CD4-positive, alpha-beta T cell treated with Interleukin-4 for 1 hour (primary cell): Measurements from ENCODE around the gene GRAMD1A.
"Not testable (repeated sequence)": the region's sequence is repeated elsewhere in the genome, so short reads cannot be mapped to it uniquely, and the experiment has no call there.

Experiments used
- DNase-seq, 2 donors: peaks; one replicate each; pipeline ENCODE4 v3.0.0-alpha.2; 2020 to 2022

The GRAMD1A gene

DNA sequence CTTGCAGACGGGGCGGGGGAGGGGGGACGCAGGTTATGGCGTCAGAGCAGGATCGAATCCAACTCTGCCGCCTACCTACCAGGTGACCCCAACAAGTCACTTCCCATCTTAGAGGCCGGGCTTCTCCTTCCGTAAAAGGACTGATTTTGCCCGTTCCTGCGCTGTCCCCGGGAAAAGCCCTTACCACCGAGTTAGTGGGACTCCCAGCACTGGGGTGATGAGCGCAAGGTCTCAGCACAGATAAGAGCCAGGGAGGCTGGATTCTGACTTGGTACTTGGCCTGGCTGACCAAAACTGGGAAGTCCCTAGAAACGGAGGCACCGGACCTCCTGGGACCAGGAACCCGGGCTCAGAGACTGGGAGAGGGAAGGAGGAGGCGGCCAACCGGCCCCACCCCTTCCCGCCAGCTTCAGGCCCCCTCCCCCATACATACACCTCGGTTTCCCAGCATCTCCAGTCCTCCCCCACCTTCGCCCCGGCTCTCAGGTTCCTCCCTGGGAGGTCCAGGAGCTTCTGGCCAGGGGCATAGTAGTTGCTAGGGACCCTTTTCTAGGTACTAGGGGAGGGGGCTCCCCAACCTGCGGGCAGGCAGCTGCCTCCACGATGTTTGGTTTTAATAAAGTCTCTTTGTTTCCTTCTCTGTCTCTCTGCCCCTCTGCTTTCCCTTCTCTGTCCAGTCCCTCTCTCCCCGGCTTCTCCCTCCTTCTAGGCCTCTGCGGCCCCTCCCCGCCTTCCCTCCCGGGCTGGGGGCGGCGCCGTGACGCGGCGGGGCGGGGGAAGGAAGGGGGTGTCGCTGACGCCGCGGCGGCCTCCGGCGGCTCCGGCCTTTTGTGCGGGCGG, at the start of gene GRAMD1A:
Gene GRAMD1A (plus strand): TSS at position 826 of the 840 bp plus-strand sequence. CDS start 156 bp downstream, outside the sequence.
- DNase-seq = peak; percentile 73 to 76

DNA sequence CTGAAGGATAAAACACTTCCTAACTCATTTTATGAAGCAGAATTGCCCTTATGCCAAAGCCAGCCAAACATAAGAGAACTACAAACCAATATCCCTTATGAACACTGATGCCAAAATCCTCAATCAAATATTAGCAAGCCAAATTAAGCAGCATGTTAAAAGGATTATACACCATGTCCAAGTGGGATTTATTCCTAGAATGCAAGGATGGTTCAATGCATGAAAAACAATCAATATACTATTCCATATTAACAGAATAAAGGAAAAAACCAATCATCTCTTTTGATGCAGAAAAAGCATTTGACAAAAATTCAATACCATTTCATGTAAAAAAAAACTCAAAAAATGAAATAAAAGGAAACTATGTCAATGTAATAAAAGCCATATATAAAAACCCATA, 47.0 kb upstream of the GRAMD1A start:
- no peak for DNase-seq

DNA sequence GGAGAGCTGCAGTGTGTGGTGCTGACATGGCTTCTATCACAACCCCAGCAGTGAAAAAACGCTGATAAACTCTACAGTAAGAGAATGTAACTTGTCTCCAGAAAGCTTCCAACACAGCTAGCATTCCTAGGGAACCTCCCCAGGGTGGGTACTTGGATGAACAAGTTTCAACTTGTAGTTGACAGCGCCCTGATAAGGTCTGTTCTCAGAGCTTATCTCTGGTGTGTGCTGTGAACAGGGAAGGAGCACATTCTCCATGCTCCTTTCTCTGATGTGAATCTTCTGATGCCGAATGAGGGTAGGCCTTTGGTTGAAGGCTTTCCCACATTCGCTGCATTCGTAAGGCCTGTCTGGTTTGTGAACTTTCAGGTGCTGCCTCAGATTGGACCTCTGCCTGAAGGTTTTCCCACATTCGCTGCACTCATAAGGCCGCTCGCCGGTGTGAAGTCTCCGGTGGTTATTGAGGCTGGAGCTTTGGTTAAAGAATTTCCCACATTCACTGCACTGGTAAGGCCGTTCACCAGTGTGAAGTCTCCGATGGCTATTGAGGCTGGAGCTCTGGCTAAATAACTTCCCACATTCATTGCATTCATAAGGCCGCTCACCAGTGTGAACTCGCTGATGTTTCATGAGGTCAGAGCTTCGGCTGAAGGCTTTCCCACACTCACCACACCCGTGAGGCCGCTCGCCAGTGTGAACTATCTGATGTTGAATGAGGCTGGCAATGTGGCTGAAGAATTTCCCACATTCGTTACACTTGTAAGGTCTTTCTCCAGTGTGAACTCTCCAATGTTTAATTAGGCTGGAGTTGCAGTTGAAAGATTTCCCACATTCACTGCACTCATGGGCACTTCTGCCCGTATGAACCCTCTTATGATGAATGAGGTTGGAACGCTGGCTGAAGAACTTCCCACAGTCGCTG, 42.0 kb upstream of the GRAMD1A start:
- DNase-seq = no peak

- DNase-seq = no peak
Measured at GRCh38 chr19:34959021-34959420, 41.1 kb upstream of the GRAMD1A start.

- no peak for DNase-seq
Measured at GRCh38 chr19:34960103-34960805, 39.9 kb upstream of the GRAMD1A start.

DNA sequence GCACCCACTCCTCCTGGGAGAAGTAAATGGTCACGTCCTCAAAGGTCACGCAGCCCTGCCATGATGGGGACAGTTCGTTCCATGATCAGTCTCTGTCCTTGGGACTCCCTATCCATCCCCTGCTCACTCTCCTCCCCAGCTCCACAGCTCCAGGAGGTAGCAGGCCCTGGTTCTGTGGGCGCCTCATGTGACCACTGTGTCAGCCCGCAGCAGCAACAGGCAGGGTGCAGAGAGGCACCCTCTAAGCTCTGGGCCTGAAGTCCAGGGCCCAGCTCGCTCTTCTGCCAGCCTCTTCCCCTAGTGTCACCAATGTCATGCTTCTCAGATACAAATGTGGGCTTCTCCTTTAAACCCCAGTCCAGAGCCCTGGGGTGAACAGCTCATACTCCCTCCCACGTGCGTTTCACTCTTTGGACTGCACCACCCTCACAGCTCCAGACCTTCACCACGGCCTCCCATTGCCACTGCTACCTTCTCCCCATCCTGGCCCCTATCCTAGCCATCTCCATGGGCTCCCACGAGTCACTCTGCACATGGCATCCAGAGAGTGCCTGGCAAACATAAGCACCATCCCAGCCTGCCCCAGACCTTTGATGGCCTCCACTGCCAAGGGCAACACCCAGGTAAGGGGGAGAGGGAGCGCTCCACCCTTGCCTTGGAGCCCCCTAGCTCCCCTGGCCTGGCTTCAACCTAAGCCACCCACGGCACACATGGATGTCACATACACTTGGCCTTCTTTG, 39.0 kb upstream of the GRAMD1A start:
- DNase-seq = no peak

- peak; percentile 38 to 64 for DNase-seq
Measured at GRCh38 chr19:34961775-34962686, 38.1 kb upstream of the GRAMD1A start.

DNA sequence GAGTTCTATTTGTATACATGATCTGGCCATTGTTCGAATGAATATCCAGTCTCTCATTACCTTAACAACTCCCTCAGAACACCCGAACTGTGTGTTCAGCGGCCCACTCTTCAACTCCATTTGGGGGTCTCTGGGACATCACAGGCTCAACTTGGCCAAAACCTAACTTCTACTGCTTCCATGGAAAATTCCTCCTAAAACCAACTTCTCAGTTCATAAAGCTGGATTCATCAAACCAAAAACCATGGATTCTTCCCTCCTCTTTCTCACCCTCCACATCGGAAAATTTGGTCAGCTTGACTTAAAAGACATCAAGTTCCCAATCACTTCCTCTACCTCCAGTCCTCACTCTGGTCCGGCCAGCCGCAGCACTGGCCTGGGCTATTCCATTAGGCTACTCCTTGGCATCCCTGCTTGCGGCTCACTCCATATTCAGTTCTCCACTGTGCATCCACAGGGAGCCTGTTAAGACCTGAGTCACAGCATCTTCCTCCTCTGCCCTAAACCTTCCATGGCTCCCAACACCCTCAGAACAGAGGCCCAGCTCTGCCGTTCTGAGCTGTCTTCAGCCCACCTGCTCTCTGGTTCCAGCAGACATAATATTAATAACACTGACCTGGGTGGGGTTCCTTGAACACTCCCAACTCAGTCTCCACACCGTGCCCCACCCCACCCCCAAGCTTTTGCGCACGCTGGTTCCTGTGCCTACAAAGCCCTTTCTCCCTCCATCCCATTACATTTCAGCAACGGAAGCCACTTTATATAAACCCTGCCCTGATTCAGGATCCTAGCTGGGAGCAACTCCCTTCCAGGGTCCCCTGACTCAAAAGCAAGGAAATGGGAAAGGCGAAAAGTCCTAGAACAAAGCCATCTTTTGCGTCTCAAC, 37.2 kb upstream of the GRAMD1A start:
- DNase-seq = no peak

- peak; percentile 17 to 39 for DNase-seq
Measured at GRCh38 chr19:34963573-34964406, 36.3 kb upstream of the GRAMD1A start, which contains the start of gene ZNF792. Gene ZNF792, minus strand, starts transcription at chr19:34964229. Its CDS starts 567 bp downstream, at chr19:34963662.

- no peak for DNase-seq
Measured at GRCh38 chr19:34964598-34964997, 35.5 kb upstream of the GRAMD1A start.

DNA sequence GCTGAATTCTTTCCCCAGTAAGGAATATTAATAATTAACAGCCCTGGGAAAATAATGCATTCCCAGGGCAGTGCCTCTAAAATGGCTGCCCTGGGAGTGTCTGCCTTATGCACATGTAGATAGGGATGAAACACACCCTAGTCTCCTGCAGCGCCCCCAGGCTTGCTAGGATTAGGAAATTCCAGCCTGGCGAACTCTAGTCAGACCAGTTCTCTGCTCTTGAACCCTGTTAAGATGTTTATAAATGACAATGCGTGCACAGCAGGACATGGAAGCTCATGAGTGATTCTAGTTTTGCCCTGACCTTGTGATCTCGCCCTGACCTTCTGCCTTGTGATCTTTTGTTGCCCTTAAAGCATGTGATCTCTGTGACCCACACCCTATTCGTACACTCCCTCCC, 34.6 kb upstream of the GRAMD1A start:
- not testable (repeated sequence) for DNase-seq

- DNase-seq = no peak
Measured at GRCh38 chr19:34967551-34967950, 32.6 kb upstream of the GRAMD1A start.

- DNase-seq = no peak
Measured at GRCh38 chr19:34969721-34970120, 30.4 kb upstream of the GRAMD1A start.

DNA sequence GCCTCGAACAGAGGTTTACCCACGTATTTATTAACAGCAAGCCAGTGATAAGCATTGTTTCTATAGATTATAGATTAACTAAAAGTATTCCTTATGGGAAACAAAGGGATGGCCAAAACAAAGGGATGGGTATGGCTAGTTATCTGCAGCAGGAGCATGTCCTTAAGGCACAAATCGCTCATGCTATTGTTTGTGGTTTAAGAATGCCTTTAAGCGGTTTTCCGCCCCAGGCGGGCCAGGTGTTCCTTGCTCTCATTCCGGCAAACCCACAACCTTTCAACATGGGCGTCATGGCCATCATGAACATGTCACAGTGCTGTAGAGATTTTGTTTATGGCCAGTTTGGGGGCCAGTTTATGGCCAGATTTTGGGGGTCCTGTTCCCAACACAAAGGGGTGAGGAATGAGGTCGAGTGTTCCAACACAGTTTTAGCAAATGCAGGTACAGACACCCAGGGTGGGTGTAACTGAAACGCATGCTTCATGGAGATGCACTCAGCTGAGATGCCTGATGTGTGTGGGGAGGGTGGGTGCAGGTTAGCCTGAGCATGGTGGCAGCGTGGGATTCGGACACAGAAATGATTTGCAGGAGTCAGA, 29.8 kb upstream of the GRAMD1A start:
- DNase-seq = not testable (repeated sequence)

GRCh38 chr19:34972163-34972705, 27.9 kb upstream of the GRAMD1A start:
- no peak for DNase-seq

DNA sequence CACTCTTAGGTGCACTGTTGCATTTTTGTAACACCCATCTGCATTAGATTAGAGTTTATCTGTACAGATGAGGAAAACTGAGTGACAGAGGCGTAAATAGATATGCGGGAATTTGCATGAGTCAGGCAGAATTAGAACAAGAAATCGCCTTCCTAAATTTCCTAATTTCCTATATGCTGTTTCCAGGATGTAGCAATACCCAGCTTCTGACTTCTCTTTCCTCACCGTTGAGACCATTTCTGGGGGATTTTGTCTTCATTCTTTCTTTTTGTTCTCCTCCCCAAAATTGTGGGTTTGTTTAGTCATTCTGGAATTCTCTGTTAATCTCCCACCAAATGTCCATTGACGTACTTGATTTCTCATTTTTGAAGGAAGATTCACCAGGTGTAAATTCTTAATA, 25.5 kb upstream of the GRAMD1A start:
- no peak for DNase-seq

GRCh38 chr19:34975056-34975455, 25.1 kb upstream of the GRAMD1A start:
- no peak for DNase-seq

GRCh38 chr19:34976611-34977010, 23.5 kb upstream of the GRAMD1A start:
- no peak for DNase-seq
